IPS-20b (cell line): ENCODE data around the gene ADTRP.

Experiments used
- H3K27ac ChIP-seq: one replicate; pipeline ENCODE4 v1.5.1; 2013; ENCODE audit warnings: low read length
- H3K27me3 ChIP-seq: 2 replicates; pipeline ENCODE4 v1.6.1; 2013; ENCODE audit warnings: mild to moderate bottlenecking, low read length, inconsistent platforms; ENCODE audit not compliant: insufficient read depth
- H3K36me3 ChIP-seq: 2 replicates; pipeline ENCODE4 v1.6.1; 2013; ENCODE audit warnings: low read depth, mild to moderate bottlenecking, inconsistent platforms, low read length, moderate library complexity; ENCODE audit not compliant: insufficient read depth
- H3K4me1 ChIP-seq: 2 replicates; pipeline ENCODE4 v1.6.1; 2013; ENCODE audit warnings: mild to moderate bottlenecking, control low read depth, inconsistent platforms, low read length, moderate library complexity; ENCODE audit not compliant: insufficient read depth
- H3K4me3 ChIP-seq: 2 replicates; pipeline ENCODE4 v1.5.1; 2013; ENCODE audit warnings: mild to moderate bottlenecking, low read length, inconsistent platforms
- H3K9ac ChIP-seq: 2 replicates; pipeline ENCODE4 v1.6.1; 2013; ENCODE audit warnings: low read depth, mild to moderate bottlenecking, inconsistent platforms, low read length, moderate library complexity
- H3K9me3 ChIP-seq: 2 replicates; pipeline ENCODE4 v1.6.1; 2013; ENCODE audit warnings: mild to moderate bottlenecking, low read depth, low read length, inconsistent platforms; ENCODE audit not compliant: insufficient read depth

ADTRP gene

DNA sequence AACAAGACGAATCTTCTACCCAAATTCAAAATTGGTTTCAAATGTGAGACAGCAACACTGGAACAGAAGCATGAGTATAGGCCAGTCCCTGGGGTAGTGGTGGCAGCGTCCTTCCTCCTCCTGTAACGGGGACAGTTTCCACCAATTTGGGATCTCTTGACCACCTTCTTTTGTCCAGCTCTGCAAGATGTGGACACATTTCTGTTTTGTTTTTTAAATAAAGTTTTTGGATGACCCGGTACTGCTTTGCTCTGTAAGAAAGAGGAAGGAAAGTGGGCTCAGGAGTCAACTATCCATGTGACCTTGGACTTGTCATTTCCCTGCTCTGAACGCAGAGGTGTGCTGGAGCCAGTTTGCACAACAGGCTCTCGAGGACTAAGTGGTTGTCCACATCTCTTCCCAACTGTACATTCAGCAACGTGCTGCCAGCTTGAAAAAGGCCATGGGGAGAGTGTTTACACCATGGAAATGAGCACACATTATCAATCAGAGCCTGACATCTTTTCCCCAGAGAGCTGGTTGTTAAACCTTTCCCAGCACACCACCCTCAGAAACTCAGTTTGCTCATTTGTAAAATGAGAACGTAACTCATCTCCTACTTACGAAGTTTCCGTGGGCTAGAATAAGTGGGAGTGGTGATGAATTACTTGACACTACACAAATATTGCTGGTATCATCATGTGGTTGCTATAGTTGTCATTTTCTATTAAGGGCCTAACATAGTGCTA, 66.5 kb downstream of the ADTRP start:
- H3K27me3 ChIP-seq: no peaks in the 10 kb centered on the region
- no peaks in the 10 kb centered on the region for H3K36me3 ChIP-seq
- H3K9ac ChIP-seq: no peak overlapping the region
- H3K9me3 ChIP-seq: no peaks in the 10 kb centered on the region
- no peak overlapping the region for H3K27ac ChIP-seq
- H3K4me3 ChIP-seq: no peak overlapping the region
- no peaks in the 10 kb centered on the region for H3K4me1 ChIP-seq

DNA sequence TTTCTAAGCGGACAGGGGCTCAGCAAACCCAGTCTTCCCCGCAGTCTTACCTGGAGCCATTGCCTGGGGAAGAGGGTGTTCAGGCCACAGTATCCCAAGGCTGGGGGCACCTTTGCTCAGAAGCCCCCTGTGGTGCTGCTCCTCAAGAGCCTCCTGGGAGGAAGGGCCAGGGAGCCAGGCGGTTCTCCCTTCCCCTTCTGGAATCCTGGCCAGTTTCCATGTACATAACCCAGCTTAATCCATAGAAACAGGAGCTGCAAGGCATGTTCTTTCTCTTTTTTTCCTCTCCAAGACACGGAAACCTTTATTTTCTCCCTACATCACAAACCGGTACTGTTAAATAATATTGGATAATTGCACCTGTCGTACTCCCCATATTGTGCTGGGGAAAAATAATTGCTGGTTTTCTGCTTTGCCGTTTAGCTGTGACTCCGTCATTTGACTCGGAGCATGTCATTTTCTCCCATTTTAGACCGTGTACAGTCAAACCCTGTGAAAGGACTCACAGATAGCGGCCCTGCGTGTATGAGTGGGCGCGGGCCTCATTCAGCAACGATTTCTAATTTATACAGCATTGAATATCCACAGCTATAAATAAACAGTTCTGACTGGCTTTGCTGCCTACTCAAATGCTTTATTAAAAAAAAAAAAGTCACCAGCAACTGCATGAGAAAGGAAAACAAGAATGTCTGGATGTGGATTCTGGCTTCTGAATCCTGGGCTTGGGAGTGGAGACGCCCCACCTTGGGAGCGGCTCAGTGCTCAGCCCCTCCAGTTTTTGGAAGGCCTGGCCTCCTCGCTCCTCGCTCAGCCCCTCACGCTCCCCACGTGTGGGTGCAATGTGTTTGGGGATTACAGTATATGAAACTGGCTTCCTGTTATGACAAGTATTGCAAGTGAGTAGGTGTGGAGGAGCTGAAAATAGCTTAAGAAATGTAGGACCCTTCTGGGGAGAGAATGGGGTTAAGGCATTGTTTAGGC, 67.3 kb downstream of the ADTRP start:
- no peaks in the 10 kb centered on the region for H3K27me3 ChIP-seq
- H3K9ac ChIP-seq: no peak overlapping the region
- H3K9me3 ChIP-seq: no peaks in the 10 kb centered on the region
- H3K27ac ChIP-seq: no peak overlapping the region
- no peak overlapping the region for H3K4me3 ChIP-seq
- H3K4me1 ChIP-seq: no peaks in the 10 kb centered on the region
- no peaks in the 10 kb centered on the region for H3K36me3 ChIP-seq

DNA sequence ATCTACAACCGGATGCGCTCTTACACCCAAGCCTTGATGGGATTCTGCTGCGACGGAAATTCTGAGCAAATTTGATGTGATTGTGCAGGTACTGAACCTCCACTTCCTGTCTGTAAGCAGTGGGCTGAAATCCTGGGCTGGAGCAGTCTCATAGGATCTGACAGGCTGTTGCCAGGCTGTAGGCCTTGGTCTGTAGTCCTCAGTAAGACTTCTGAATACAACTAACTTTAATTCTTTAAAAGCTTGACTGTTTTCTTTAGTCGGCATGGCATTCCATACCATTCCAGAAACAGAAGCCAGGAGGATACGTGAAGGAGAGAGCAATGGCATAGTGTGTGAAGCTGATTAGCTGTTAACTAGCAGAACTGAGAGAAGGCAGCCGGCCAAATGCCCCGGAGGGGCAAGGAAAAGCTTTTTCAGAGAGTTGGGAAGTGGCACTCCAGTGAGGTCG, 68.3 kb downstream of the ADTRP start:
- no peak overlapping the region for H3K9ac ChIP-seq

DNA sequence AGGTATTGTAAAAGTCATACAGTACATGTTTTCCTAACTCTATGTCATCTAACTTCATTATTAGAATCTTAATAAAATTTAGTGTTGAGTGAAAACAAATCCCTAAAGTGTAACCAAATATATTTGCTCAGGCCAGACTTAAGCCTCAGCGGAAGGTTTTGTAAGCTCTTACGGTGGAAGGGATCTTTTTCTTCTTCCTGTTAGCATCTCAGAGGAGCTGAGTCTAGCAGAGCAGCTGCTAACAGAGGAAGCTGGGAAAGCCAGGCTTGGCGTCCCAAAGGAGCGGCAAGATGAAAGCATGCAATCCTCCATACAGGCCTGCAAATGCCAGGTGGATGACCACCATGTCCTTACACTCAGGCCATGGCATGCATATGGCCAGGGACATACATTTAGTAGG, 72.4 kb downstream of the ADTRP start:
- H3K36me3 ChIP-seq: no peaks in the 10 kb centered on the region
- H3K9ac ChIP-seq: no peak overlapping the region
- H3K9me3 ChIP-seq: no peaks in the 10 kb centered on the region
- no peak overlapping the region for H3K4me3 ChIP-seq
- H3K4me1 ChIP-seq: no peaks in the 10 kb centered on the region
- H3K27ac ChIP-seq: no peak overlapping the region
- H3K27me3 ChIP-seq: no peaks in the 10 kb centered on the region

More for the DNA sequence above, 68.3 kb downstream of the ADTRP start:
- Histone ChIP-seq H3K4me1 (no peaks in the 10 kb centered on the region), H3K27me3 (no peaks in the 10 kb centered on the region), H3K27ac (no peak overlapping the region), H3K9me3 (no peaks in the 10 kb centered on the region), H3K4me3 (no peak overlapping the region), H3K36me3 (no peaks in the 10 kb centered on the region)

DNA sequence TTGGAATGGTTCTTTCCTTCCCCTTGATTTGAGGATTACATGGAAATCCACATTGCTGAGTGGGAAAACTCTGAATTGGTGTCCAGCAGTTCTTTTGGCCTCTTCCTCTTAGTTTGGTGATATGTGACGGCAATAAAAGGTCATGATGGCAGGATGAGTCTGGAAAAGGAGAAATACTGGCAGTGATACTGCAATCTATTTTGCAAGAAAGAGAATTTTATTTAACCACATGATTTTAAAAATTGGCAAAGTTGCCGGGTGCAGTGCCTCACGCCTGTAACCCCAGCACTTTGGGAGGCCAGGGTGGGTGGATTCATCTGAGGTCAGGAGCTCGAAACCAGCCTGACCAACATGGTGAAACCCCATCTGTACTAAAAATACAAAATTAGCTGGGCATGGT, 73.1 kb downstream of the ADTRP start:
- no peaks in the 10 kb centered on the region for H3K9me3 ChIP-seq
- H3K27me3 ChIP-seq: no peaks in the 10 kb centered on the region
- no peak overlapping the region for H3K4me3 ChIP-seq
- H3K27ac ChIP-seq: no peak overlapping the region
- H3K9ac ChIP-seq: no peak overlapping the region
- no peaks in the 10 kb centered on the region for H3K36me3 ChIP-seq
- no peaks in the 10 kb centered on the region for H3K4me1 ChIP-seq

DNA sequence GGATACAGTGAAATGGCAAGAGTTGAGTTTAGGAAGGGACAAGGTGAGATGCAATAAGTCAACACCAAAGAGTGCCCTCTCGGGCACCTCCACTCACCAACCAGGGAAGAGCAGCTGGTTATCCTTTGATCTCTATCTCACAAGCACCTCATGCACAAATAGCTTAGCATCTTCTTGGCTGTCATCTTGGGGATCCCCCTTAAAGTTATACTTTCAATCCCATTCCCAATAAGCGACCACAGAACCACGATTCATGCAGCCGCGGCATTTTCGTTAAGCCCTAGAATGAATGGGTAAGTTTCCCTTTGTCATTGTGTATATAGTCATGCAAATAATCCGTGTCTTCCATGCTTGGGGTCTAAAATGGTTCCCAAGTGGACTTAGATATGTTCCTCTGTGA, 73.5 kb downstream of the ADTRP start:
- Histone ChIP-seq H3K4me3 (no peak overlapping the region), H3K9ac (no peak overlapping the region), H3K27me3 (no peaks in the 10 kb centered on the region), H3K27ac (no peak overlapping the region), H3K36me3 (no peaks in the 10 kb centered on the region), H3K9me3 (no peaks in the 10 kb centered on the region), H3K4me1 (no peaks in the 10 kb centered on the region)

DNA sequence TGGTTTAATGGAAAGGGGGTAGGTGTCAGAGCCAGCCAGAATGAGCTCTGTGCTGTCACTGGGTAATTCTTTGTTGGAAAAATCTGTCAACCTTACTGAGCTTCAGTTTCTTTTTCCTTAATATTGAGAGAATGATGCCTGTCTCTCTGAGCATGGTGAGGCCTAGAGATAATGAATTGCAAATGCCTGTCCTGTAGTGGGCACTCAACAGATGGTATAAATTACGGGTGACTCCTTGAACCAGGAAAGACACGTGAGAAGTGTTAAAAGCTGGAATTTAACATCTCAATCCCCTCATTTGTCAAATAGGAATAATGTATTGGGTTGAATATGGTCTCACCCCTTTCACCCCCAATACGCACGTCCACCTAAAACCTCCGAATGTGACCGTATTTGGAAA, 74.9 kb downstream of the ADTRP start:
- Histone ChIP-seq H3K36me3 (no peaks in the 10 kb centered on the region), H3K4me1 (no peaks in the 10 kb centered on the region), H3K27ac (no peak overlapping the region)

DNA sequence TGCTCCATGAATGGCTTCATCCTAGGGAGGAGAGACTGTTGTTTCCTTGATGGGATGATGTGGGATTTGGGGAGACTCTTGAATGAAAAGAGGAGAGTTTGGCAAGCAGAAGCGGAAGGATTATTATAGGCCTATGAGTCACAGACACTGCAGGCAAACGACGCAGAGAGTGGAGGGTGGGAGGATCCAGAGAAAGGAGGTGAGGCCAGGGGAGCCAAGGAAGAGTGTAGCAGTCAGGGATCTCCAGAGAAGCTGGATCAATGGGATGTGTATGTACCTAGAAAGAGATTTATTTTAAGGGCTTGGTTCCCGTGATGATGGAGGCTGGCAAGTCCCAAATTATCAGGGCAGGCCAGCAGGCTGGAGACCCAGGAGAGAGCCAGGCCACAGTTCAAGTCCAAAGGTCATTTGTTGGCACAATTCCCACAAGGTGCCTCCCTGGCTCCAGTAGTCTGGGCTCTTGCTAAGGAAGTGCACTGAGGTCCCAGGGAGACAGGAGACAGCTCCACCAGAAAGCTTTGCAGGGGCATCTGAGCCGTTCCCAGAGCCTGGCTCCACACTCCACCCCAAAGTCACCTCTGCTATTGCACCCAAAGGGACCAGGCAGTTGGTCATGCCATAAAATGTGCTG, 76.0 kb downstream of the ADTRP start:
- no peaks in the 10 kb centered on the region for H3K9me3 ChIP-seq
- no peaks in the 10 kb centered on the region for H3K4me1 ChIP-seq
- H3K27me3 ChIP-seq: no peaks in the 10 kb centered on the region
- no peaks in the 10 kb centered on the region for H3K36me3 ChIP-seq
- no peak overlapping the region for H3K27ac ChIP-seq
- no peak overlapping the region for H3K4me3 ChIP-seq
- H3K9ac ChIP-seq: no peak overlapping the region

More for the DNA sequence above, 74.9 kb downstream of the ADTRP start:
- Histone ChIP-seq H3K4me3 (no peak overlapping the region), H3K9ac (no peak overlapping the region), H3K9me3 (no peaks in the 10 kb centered on the region), H3K27me3 (no peaks in the 10 kb centered on the region)

DNA sequence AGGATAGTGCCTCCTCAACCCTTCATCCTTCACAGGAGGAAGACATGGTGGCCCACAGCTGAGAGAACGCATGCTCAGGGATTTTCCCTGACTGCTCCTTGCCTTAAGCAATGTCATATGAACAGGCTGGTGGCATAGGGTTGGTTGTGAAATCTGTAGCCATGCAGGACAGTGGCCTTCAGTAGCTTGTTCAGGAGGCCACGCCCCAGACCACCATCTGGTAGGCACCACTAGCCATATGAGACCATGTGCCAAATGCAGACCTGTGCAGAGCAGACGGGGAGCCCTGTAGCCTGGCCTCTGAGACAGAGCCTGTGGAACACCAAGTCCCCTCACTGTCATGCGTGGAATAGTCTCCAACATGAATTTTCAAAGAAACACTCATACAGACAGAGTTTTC, 76.5 kb downstream of the ADTRP start:
- Histone ChIP-seq H3K9ac (no peak overlapping the region), H3K27ac (no peak overlapping the region)

DNA sequence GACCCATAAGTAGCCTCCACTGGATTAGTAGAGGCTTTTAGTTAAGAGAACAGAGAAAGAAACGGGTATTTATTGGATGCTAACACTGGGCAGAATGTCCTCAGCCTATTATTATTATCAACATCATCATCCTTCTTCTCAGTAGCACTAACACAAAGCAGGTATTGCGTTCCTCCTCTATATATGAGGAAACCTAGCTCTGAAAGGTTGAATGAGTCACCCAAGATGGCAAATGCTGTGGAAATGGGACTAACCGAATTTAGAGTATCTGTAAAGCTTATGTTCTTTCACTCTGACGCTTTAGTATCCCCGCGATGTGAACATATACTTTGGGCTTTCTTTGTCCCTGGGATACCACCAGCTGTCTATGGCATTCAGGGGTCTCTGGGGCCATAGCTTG, 77.0 kb downstream of the ADTRP start:
- Histone ChIP-seq H3K4me1 (no peaks in the 10 kb centered on the region), H3K9ac (no peak overlapping the region), H3K27ac (no peak overlapping the region), H3K27me3 (no peaks in the 10 kb centered on the region), H3K36me3 (no peaks in the 10 kb centered on the region), H3K4me3 (no peak overlapping the region), H3K9me3 (peaks cover under 1% of the 10 kb centered on the region; the same call in 1 of the 2 replicates)

More for the DNA sequence above, 76.5 kb downstream of the ADTRP start:
- H3K36me3 ChIP-seq: no peaks in the 10 kb centered on the region
- no peaks in the 10 kb centered on the region for H3K9me3 ChIP-seq
- H3K27me3 ChIP-seq: no peaks in the 10 kb centered on the region
- no peak overlapping the region for H3K4me3 ChIP-seq
- no peaks in the 10 kb centered on the region for H3K4me1 ChIP-seq

DNA sequence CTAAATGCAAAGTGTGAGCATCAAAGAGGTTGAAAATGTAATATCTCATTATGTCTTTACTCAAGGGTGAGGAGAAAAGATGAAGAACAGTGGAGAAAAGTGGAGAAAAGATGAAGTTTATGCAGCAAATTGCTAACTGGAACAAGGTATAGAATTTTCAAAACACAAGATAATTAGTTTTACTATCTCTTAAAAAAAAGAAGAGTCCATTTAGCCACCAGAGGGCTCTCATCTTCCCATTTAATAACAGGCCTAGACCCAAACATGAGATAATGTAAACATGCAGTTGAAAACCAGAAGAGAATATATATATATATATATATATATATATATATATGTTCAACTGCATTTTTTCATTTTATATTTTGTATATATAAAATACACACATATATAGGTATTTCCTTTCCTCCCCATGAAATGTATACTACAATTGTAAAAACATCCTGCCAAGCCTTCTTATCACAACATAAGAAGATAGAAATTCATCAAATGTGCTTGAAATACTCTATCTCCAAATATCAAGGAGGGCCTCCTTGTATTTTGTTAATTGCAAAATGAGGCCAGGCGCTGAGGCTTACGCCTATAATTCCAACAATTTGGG, 78.4 kb downstream of the ADTRP start:
- Histone ChIP-seq H3K4me3 (no peak overlapping the region), H3K9ac (no peak overlapping the region), H3K9me3 (peaks cover 5% of the 10 kb centered on the region), H3K27me3 (no peaks in the 10 kb centered on the region), H3K36me3 (no peaks in the 10 kb centered on the region), H3K4me1 (no peaks in the 10 kb centered on the region), H3K27ac (no peak overlapping the region)
